RPMI8226 (cell line): ENCODE measurements around the gene TLL2.
A peak's percentile ranks its signal among the peaks of the same experiment; 100 is the strongest.

Experiments
- DNase-seq: peaks from one replicate; pipeline ENCODE4 v3.0.0-alpha.2; 2015

Gene TLL2

DNA sequence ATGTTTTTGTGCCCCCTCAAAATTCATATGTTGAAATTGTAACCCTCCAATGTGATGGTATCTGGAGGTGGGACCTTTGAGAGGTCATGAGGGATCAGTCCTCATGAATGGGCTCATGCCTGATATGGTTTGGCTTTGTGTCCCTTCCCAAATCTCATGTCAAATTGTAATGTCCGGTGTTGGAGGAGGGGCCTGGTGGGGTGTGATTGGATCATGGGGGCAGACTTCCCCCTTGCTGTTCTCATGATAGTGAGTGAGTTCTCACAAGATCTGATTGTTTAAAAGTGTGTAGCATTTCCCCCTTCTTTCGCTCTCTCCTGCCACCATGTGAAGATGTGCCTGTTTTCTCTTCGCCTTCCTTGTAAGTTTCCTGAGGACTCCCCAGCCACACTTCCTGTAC is 53.4 kb downstream of the TLL2 start:
- DNase-seq = no peak

DNA sequence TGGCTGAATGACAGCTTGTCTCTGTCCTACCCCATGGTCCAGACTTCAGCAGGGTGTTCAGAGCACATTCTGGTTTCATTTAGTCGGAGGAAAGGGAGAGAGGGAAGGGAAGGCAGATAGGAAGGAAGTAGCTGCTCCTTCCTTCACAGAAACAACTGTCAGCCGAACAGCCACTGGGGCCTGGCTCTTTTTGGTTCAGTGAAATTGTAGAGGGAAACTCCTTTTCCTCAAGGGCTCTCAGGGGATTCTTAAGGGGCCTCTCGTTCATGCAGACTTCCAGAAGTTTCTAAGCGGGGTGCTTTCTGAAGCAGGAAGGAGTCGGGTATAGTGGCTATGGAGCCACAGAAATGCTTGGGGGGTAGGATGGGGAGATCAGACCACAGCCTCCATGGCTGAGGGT is 56.4 kb downstream of the TLL2 start:
- no peak for DNase-seq

DNA sequence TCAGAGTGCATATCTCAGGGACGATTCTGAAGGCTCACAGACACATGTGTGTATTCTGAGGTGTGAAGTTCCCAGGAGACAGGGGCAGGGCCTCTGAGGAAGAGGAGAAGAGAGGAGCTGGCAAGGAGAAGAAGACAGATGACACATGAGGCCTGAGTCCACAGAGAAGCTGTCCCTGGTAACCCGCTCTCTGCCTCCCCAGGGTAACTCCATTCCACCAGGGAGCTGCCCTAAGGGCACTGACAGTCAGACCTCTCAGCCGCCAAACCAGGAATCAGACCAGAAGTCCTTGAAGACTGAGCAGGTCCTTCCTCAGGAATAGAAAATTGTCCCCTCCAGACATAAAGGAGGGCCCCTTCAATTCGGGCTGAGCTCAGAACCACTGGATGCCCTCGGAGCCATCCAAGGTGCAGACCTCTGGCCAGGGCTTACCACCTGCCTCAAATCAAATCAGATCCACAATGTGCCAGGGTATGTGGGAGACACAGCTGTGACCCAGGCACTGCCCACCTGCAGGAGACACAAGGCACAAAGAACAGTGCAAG is 57.4 kb downstream of the TLL2 start:
- no peak for DNase-seq

GRCh38 chr10:96453856-96454583 is 59.7 kb downstream of the TLL2 start:
- no peak for DNase-seq

DNA sequence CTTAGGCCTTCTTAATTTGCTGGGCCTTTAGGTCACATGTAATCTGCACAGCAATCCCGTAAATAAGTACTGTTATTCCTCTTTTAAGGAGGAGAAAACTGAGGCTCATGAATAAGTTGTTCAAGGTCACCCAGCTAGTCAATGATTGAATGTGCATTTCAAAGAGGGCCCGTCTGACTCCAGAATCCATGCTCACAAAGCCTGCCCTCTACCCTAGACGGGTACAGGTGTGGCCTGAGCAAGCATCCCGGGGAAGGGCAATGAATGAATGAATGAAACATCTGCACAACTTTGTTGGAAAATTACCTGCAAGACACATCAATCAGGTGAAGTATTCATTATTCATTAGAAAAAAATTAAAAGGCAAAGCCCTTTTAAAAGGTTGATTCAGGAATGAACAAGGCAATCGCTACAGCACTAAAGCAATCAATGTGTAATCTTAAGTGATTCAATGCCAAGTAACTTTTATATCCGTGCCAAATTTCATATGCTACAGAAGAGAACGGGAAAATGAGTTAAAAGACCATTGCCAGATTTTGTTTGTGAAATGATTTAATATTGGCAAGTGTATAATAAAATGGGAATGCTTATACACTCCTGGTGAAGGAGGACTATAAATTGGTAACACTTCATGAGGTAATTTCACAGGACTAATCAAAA is 61.1 kb downstream of the TLL2 start:
- no peak for DNase-seq

GRCh38 chr10:96450529-96451207 is 63.1 kb downstream of the TLL2 start:
- no peak for DNase-seq

- no peak for DNase-seq
Measured at GRCh38 chr10:96448558-96448957, 65.2 kb downstream of the TLL2 start.

- DNase-seq = no peak
Measured at GRCh38 chr10:96448021-96448457, 65.7 kb downstream of the TLL2 start.

- DNase-seq = no peak
Measured at GRCh38 chr10:96446966-96447596, 66.6 kb downstream of the TLL2 start.

DNA sequence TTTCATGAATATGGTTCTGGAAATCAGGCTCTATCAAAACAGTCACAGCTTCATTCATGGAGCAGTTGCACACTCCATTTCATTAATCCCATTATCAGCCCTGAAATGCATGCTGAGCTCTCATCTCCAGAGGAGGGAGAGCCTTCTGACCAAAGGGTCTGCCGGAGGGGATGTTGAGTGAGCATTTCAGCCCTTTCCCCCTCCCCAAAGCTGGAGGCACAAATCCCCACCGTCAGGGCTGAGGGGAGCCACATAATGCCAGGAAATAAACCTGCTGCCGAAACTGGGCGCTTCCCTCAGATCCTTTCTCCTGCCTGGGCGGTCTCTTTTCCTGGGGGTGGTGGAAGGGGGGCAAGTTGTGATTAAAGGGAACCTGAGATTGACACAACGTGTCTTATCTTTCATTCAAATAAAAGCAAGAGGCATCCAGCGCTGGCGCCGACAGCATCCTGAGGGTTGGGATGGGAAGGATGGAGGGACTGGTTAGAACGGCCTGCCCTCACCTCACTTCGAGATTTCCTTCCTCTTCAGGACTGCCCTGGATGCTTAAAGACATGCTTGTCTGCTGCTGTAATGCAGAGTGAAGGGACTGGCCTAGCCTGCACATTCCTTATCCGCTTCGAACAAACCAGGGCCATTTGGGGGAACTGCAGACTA is 71.6 kb downstream of the TLL2 start:
- DNase-seq = no peak

DNA sequence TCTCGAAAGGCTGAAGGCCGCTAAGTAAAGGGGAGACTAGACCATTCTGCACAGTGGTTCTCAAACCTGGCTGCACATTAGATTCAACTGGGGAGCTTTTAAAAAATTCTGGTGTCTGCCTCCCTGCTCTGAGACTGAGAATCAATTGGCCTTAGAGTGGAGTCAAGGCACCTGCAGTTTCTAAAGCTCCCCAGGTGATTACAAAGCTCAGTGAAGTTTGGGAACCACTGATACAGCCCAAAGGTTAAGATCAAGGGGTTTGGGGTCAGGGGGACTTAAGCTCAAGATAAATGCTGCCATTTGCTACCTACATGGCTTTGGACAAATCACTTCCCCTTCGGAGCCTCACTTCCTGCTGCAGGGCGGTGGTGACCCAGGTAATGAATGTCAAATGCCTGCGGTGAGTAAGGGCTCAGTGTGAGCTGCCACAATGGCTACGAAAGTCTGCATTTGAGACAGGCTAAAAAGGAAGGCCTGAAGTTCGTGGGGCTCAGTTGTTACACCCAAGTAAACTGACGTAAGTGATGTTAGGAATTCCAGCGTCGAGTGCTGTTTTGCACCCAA is 72.3 kb downstream of the TLL2 start:
- DNase-seq = peak; percentile 8

DNA sequence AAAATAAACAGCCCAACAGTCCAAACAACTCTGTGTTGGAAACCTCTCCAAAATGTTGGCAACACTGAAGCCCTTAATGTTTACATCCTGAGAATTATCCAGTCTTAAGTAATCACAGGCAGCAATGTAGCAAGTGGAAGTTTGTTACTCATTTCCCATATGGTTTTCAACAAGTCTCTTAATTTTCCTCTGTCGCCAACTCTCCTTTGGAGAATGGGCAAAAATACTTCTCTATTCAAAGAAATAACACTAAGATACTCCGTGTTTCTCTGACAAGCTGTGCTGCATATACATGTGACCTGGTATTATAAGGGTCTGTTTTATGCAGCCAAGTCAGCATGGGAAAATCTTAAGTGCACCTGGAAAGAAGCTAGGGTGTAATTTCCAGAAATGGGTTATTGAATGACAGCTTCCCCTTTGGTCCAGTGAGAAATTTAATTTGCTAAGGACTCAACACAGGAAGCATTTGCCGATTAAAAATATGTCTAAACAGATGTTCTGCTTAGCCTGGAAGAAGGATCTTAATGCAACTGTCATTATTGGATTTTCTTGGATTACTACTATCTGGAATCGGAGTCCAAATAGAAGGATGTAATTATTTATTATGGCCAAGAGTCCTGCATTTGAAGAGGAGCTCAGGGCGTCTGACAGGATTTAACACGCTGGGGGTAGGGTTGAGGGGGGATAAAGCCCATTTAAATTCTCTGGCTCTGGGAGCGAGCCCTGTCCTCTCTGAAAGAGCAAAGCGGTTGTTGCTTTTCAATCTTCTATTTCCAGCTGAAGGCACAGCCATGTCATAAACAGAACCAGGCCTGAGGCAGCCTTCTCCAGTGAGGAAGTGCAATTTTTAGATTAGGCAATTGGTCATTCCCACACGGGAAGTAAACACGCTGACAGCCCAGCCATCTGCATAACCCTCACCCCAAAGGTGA is 73.1 kb downstream of the TLL2 start:
- DNase-seq = no peak

DNA sequence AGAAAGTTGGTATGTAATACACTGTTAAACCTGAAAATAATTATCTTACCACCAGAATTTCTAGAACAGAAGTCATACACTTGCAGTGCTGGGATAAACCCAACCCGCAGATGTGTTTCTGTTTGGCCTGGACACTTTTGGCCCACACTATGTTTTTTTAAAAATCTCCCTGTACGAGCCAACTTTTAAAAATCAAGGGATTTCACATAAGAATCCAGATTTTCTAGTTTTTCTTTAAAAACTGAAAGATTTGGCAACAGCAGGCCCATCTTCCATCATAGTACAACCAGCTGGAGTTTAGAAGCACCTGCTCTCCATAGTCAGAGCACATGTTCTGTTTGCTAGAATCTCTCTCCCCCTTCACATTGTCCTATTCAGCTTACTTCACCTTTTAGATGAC is 74.0 kb downstream of the TLL2 start:
- DNase-seq = no peak

DNA sequence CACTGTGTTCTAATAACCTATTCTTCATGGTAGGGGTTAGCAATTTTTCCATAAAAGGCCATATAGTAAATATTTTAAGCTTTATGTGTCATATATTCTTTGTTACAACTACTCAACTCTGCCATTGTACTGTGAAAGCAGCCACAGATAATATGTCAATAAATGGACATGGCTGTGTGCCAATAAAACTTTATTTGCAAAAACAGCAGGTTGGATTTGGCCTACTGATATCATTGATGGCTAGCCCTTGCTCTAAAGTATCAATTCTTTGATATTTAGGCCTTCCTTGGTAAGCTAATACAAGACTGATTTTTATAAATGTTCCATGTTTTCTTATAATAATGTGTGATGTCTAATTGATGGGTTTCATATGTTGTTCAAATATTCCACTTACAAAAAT is 77.7 kb downstream of the TLL2 start:
- DNase-seq = no peak

- DNase-seq = no peak
Measured at GRCh38 chr10:96431211-96431970, 82.3 kb downstream of the TLL2 start.

DNA sequence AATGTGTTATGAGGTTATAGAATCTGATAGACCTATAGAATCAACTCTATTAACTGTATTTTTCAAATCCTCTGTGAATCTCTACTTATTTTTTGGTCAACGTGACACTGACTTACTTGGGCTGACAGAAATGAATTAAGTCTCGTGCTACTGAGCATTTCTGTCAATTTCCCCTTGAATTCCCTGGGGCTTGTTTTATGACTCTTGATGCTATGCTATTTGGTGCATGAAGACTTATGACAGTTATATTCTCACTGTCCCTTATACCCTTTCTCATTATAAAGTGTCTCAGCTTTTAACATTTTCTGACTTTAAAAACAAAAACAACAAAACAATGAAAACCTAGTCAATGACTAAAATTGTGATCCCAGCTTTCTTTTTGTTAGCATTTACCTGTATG is 86.4 kb downstream of the TLL2 start:
- DNase-seq = no peak

DNA sequence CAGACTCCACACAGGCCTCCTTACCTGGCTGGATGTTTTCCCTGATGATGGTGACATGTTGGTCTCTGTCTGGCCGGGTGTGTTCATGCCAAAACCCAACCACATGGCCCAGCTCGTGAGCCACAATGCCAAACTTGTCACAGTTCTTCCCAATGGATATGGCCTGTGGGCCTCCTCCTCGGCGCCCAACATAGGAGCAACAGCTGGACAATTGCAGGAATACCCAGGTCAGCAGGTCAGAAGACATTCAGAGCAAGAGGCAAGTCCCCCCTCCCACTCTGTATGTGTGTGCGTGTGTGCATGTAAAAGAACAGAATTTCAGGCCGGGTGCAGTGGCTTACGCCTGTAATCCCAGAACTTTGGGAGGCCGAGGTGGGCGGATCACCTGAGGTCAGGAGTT is 91.2 kb downstream of the TLL2 start:
- DNase-seq = no peak

- DNase-seq = no peak
Measured at GRCh38 chr10:96421995-96422394, 91.7 kb downstream of the TLL2 start.

GRCh38 chr10:96420228-96421009 is 93.3 kb downstream of the TLL2 start:
- no peak for DNase-seq

DNA sequence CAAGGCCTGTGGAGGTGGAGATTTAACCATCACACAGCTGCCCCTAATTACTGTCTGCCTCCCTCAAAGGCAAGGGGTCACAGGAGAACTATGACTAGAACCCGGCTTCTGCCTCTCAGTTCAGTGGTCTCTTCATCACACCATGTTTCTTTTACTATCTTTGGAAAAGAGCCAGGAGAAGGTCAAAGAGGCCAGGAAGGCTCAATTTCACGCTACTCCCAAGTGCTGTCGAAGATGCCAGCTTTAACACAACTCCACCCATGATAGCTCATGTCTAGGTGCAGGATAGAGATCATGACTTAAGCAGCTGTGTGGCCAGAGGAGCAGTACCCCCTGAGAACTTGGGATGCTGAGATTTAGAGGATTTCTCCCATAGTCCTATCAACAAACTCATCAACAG is 94.4 kb downstream of the TLL2 start:
- DNase-seq = no peak
